COLO829 (cell line): ENCODE results near the gene NEDD4L.
"Not testable (repeated sequence)": the region's sequence is repeated elsewhere in the genome, so short reads cannot be mapped to it uniquely, and the experiment has no call there.

Experiments used
- DNase-seq: peaks from one replicate; pipeline ENCODE4 v3.0.0; 2012; ENCODE audit warnings: low spot score

Gene NEDD4L

DNA sequence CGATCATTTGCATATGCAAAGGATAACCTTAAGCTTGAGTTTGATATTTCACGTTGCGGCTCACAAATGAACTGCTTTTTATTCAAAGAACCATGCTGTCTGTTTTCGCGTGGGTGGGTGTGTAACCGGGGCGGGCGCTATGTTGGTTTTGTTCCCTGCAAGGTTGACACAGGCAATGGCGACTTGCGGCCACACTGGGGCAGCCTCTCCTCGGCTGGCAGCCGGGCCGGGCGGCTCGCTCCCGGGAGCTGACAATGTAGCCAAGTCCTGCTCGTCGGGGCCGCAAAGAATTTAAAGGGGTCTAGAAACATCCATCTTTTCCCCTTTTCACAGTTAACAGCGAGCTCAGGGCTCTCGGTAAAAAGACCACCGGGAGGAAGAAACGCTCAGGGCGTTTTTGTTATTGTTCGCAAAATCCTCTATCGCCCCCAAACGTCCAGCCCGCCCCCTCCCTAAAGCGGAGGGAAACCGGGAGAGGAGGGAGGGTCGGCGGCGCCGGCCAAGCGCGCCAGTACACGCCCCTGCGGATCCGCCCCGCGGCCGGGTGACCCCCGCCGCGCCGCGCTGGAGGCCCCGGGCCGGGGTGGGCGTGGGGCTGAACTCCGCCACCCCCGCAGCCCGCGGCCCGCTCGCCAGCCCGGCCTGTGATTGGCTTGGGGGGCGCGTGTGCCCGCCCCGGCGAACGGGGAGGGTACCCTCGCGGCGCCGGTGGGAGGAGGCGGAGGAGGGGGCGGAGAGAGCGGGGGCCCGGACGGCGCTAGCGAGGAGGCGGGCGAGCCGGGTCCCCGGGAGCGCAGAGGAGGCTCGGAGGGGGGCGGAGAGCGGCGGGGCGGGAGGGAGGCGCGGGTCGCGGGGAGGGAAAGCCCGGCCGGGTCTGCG lies at the start of gene NEDD4L:
Gene NEDD4L, plus strand, starts transcription at position 736 of the 879 bp plus-strand sequence. CDS start 435 bp downstream, outside the sequence.
- peak; percentile 70 for DNase-seq

GRCh38 chr18:57995331-57995730 lies 48.7 kb upstream of the NEDD4L start:
- DNase-seq: no peak

- DNase-seq: not testable (repeated sequence)
These were observed 47.1 kb upstream of the NEDD4L start for GRCh38 chr18:57996894-57997293.

GRCh38 chr18:57997820-57998219 lies 46.2 kb upstream of the NEDD4L start:
- no peak for DNase-seq

- DNase-seq: no peak
These were observed 45.6 kb upstream of the NEDD4L start for GRCh38 chr18:57998461-57998860.

- peak; percentile 53 for DNase-seq
These were observed 39.7 kb upstream of the NEDD4L start for GRCh38 chr18:58004317-58004716.

DNA sequence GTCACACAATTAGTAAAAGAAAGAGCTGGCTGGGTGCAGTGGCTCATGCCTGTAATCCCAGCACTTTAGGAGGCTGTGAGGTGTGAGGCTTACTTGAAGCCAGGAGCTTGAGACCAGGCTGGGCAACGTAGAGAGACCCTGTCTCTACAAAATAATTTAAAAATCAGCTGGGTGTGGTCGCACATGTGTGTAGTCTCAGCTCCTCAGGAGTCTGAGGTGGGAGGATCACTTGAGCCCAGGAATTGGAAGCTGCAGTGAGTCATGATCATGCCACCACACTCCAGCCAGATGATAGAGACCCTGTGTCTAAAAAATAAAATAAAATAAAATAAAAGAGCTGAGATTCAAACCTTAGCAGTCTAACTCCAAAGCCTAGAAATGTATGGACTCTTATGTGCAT lies 39.0 kb upstream of the NEDD4L start:
- no peak for DNase-seq

- DNase-seq: no peak
These were observed 38.0 kb upstream of the NEDD4L start for GRCh38 chr18:58005885-58006523.

DNA sequence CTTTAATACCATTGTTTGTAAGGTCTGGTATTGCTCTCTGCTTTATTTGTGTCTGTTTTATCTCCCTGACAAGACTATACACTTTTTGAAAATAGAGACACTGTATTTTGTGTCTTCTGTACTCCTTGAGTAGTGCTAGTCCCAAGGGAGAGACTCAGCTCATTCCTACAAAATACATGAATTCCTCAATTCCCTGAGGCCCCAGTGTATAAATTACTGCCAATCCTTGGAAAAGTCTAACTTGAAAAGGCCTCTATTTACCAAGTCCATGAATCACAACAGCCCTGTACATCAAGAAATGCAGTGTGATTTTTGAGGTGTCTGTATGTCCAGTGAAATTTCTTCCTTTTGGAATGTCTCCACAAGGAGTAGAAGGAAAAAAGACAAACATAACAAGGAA lies 34.9 kb upstream of the NEDD4L start:
- peak; percentile 77 for DNase-seq

GRCh38 chr18:58010265-58010664 lies 33.8 kb upstream of the NEDD4L start:
- DNase-seq: no peak

GRCh38 chr18:58012356-58012755 lies 31.7 kb upstream of the NEDD4L start:
- no peak for DNase-seq

DNA sequence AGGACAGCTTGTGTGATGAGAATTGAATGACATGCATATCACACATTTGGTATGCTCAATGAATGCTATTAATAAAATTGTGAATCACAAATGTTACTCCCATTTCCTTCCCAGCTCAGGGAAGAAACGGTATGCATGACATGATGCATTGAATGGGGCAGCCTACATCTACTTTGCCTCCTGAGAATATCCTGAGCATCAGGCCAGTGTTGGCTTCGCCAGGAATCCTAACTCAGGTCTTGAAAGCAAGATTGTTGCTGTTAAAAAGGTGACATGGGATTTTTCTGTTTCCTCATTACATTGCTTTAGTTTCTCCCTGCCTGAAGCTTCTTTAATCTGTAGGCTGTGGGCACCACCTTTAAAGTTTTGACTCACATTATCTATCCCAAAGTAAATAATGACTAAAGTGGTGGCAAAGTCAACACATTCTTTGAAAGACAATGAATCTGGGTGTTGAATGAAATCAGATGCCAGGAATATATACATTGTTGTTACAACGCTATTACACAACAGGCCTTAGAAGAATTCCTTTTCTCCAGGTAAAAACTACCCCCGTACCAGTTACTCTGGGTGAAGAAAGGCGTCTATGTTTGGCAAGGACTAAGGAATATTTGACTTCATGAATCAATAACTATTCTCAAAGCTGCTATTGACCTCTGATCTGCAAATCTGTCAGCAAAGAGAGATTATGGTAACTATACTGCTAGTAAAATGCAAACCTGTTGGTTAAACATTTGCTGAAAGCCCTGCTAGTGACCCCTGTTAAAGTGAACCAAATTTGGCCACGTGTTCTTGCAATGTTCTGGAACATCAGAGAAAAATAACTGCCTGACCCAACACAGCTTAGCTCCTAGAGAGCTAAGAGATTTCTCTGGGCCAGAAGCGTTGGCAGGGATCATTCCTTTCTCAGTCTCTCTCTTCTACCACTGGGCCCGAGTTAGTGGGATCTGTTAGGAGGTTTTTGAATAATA lies 30.5 kb upstream of the NEDD4L start:
- DNase-seq: no peak

- DNase-seq: no peak
These were observed 28.8 kb upstream of the NEDD4L start for GRCh38 chr18:58015065-58015780.

GRCh38 chr18:58017267-58017666 lies 26.8 kb upstream of the NEDD4L start:
- no peak for DNase-seq

- no peak for DNase-seq
These were observed 23.4 kb upstream of the NEDD4L start for GRCh38 chr18:58020567-58021107.

- no peak for DNase-seq
These were observed 22.5 kb upstream of the NEDD4L start for GRCh38 chr18:58021504-58021903.

DNA sequence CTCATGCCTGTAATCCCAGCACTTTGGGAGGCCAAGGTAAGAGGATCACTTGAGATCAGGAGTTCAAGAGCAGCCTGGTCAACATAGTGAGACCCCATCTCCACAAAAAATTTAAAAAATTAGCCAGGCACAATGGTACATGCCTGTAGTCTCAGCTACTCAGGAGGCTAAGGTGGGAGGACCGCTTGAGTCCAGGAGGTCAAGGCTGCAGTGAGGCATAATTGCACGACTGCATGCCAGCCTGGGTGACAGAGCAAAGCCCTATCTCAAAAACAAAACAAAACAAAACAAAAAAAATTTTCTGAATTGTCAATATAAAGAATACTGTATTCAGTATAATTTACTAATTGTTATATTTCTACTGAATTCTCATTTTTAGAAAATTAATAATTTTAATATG lies 20.9 kb upstream of the NEDD4L start:
- no peak for DNase-seq

DNA sequence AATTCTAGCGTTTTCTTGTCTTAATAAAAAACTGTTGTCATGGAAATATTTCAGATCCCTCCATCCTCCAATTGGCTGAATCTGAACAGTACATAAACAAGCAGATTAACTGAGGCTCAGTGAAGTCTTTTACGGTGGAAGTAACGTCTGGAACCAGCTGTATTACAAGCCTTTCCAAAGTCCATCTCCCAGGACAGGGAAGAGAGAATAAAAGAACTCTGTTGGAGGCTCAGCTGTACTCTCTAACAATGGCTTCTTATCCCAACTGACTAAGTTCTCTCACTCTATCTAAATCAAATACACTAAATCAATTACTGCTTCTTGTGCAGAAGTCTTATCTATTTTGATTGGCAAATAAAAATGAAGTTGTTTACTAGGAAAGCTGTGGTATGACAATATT lies 19.9 kb upstream of the NEDD4L start:
- no peak for DNase-seq

DNA sequence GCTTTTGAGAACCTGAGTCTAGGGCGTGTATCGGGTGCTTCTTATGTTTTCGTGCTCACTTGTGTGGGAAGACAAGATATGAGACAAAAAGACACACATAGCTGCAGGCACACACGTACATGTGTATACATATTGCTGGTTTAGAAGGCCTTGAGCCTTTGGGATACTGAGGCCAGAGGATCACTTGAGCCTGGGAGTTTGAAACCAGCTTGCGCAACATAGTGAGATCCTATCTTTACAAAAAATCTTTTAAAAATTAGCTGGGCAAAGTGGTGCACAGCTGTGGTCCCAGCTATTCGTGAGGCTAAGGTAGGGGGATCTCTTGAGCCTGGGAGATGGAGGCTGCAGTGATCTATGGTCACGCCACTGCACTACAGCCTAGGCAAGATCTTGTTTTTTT lies 18.8 kb upstream of the NEDD4L start:
- no peak for DNase-seq

GRCh38 chr18:58025733-58026132 lies 18.3 kb upstream of the NEDD4L start:
- DNase-seq: no peak

DNA sequence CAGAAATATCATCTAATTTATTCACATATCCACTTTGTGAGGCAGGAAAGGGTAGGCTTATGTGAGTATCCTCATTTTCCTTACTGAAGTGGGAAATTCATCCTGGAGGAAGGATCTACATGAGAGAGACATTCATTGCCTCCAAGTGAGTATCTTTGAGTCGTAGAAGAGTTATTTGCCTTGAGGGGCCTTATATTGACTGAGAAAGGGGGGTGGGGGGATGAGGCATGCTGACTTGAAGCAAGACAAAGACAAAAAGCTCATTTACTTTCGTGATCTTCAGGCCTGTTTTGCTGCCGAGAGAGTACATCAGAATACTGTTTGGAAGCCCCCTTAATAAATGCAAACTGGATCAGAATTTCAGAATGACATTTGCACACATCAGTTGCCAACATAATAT lies 17.6 kb upstream of the NEDD4L start:
- no peak for DNase-seq
